ENCODE data around the gene FOXB2. TPM values are rescaled to one million over a fixed set of nuclear protein-coding genes. Genes with fewer than 3 reads are reported as not detected.

Gene FOXB2
- polyA plus RNA-seq, 1 of the 3 experiments (the other 2 are of a cell fraction): not detected

DNA sequence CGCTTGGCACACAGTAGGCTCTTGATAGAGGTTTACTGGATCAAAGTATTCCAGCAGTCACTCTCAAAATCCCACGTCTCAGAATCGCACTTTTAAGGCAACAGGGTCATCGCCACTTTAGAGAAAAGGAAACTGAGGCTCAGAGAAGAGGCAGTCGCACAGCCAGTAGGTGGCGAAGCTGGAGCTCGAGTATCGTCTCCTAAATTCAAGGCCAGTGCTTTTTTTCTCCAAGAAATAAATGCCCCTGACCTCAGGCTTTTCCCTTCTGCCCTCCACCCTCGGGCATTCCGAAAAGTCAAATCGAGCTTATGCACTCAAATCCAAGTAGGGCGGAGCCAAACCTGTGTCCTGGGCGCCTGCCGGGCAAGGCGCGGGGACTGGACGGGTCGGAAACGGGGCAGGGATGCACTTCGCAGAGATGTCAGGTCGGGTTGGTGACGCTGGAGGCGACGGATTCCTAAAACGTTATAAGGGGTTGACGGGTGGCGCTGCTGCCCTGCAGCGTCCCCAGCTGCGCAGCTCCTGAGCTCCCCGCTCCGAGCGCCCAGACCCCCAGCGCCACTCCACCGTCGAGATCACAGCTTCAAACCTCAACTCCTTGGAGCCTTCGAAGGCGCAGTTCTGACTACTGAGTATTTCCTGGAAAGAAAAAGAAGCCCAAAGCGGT, 4.7 kb upstream of the FOXB2 start:
- Histone ChIP-seq H2AFZ (ENCODE audit: low read depth) (no peak overlapping the region), H3K36me3 (replicated peaks in 1 of 2; ENCODE audit: control insufficient read depth in 1 of 2, insufficient read depth in 2 of 2, low read length in 1 of 2) (no peaks in the 10 kb centered on the region), H3K4me3 (ENCODE audit: low read depth in 2 of 2, low read length in 1 of 2) (no peak overlapping the region), H3K27me3 (ENCODE audit: insufficient read depth) (peaks cover 90% of the 10 kb centered on the region), H3K4me1 (ENCODE audit: control insufficient read depth in 1 of 2, insufficient read depth in 2 of 2, low read depth in 1 of 2, low read length in 1 of 2) (no peaks in the 10 kb centered on the region; a peak in 1 of 4 replicates), H3K4me2 (no peak overlapping the region), H3K9me2 (no peaks in the 10 kb centered on the region), H3F3A (replicated peaks; ENCODE audit: insufficient read depth) (no peaks in the 10 kb centered on the region), H3K79me2 (ENCODE audit: insufficient read depth) (no peaks in the 10 kb centered on the region), H3K27ac (ENCODE audit: low read depth in 2 of 2, low read length in 1 of 2) (no peak overlapping the region), H3K9me3 (no peaks in the 10 kb centered on the region), H4K20me1 (ENCODE audit: insufficient read depth) (no peaks in the 10 kb centered on the region), H3K9ac (no peak overlapping the region)
- WGBS (ENCODE audit: low lambda C conversion rate): 2% methylated on average over 21 of the region's 38 CpGs
- ChIA-PET POLR2A (no interaction called here), CTCF (interaction anchor here (0.7 to 1.7 kb wide), 7 partner anchors 11 to 206 kb away, joined by 3 to 7 read pairs (median 3); no protein-coding TSS in a partner anchor)
- TF ChIP-seq, protein P1, sequence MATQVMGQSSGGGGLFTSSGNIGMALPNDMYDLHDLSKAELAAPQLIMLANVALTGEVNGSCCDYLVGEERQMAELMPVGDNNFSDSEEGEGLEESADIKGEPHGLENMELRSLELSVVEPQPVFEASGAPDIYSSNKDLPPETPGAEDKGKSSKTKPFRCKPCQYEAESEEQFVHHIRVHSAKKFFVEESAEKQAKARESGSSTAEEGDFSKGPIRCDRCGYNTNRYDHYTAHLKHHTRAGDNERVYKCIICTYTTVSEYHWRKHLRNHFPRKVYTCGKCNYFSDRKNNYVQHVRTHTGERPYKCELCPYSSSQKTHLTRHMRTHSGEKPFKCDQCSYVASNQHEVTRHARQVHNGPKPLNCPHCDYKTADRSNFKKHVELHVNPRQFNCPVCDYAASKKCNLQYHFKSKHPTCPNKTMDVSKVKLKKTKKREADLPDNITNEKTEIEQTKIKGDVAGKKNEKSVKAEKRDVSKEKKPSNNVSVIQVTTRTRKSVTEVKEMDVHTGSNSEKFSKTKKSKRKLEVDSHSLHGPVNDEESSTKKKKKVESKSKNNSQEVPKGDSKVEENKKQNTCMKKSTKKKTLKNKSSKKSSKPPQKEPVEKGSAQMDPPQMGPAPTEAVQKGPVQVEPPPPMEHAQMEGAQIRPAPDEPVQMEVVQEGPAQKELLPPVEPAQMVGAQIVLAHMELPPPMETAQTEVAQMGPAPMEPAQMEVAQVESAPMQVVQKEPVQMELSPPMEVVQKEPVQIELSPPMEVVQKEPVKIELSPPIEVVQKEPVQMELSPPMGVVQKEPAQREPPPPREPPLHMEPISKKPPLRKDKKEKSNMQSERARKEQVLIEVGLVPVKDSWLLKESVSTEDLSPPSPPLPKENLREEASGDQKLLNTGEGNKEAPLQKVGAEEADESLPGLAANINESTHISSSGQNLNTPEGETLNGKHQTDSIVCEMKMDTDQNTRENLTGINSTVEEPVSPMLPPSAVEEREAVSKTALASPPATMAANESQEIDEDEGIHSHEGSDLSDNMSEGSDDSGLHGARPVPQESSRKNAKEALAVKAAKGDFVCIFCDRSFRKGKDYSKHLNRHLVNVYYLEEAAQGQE (IDR thresholded peaks at IDR 0.05; ENCODE audit: low read depth, low read length): no peak
- peak; percentile 47; the same call in 1 of the 2 replicates for TF ChIP-seq EZH2phosphoT487 (IDR thresholded peaks at IDR 0.05; ENCODE audit: borderline replicate concordance, low read depth)
- no peak for TF ChIP-seq POLR2AphosphoS5 (IDR thresholded peaks at IDR 0.05; ENCODE audit: low read depth, low read length)
- TF ChIP-seq, protein P2, sequence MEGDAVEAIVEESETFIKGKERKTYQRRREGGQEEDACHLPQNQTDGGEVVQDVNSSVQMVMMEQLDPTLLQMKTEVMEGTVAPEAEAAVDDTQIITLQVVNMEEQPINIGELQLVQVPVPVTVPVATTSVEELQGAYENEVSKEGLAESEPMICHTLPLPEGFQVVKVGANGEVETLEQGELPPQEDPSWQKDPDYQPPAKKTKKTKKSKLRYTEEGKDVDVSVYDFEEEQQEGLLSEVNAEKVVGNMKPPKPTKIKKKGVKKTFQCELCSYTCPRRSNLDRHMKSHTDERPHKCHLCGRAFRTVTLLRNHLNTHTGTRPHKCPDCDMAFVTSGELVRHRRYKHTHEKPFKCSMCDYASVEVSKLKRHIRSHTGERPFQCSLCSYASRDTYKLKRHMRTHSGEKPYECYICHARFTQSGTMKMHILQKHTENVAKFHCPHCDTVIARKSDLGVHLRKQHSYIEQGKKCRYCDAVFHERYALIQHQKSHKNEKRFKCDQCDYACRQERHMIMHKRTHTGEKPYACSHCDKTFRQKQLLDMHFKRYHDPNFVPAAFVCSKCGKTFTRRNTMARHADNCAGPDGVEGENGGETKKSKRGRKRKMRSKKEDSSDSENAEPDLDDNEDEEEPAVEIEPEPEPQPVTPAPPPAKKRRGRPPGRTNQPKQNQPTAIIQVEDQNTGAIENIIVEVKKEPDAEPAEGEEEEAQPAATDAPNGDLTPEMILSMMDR (IDR thresholded peaks at IDR 0.05): peak; percentile 37
- no peak for TF ChIP-seq MEF2A (IDR thresholded peaks at IDR 0.05; ENCODE audit: borderline replicate concordance, low read depth)
- DNase-seq: no peak

DNA sequence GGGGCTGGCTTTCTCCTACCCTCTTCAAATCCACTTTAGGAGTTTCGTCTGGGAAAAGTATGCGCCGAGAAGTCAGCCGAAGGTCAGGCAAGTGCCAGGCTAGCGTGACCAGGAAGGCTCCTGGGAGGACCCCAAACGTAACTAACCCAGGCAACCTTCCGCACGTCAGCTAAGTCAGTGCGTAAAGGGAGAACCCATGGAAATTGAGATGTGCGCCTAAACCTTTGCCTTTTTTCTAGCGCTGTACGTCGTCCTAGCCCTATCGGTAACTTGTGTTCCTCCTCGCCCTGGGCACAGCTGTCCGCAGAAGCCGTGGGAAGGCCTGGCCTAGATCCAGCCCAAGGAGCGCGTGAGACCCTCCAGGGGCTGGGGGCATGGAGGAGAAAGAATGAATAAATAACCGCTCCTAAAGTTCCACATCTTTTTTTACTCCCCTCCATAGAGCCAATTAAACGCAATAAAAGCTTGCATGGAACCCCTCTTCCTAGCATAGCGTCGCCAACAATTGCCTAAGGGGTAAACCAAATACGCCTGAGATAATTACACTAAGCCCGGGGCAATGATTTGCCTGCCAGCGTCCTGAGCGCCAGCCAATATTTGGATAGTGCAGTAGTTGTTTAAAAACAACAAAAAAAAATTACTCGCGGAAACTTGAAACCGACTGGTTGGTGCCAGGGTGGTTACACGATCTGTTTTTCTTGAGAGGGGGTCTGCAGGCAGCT, 4.0 kb upstream of the FOXB2 start:
- H4K20me1 ChIP-seq (ENCODE audit: insufficient read depth): no peaks in the 10 kb centered on the region
- DNase-seq: peak; percentile 22
- H3K4me2 ChIP-seq: no peak overlapping the region; the same call in 1 of the 2 replicates
- H3K9ac ChIP-seq: no peak overlapping the region
- no peaks in the 10 kb centered on the region for H3K9me2 ChIP-seq
- CTCF ChIA-PET: interaction anchor here (1.0 to 1.7 kb wide), 3 partner anchors 13 to 135 kb away, joined by 3 to 7 read pairs (median 4); no protein-coding TSS in a partner anchor
- H3K9me3 ChIP-seq: no peaks in the 10 kb centered on the region
- POLR2A ChIA-PET: no interaction called here
- H2AFZ ChIP-seq (ENCODE audit: low read depth): no peak overlapping the region
- peaks cover 92% of the 10 kb centered on the region for H3K27me3 ChIP-seq (ENCODE audit: insufficient read depth)
- no peaks in the 10 kb centered on the region for H3K36me3 ChIP-seq (replicated peaks in 1 of 2; ENCODE audit: control insufficient read depth in 1 of 2, insufficient read depth in 2 of 2, low read length in 1 of 2)
- H3K4me1 ChIP-seq (ENCODE audit: control insufficient read depth in 1 of 2, insufficient read depth in 2 of 2, low read depth in 1 of 2, low read length in 1 of 2): no peaks in the 10 kb centered on the region; a peak in 1 of 4 replicates
- no peaks in the 10 kb centered on the region for H3K79me2 ChIP-seq (ENCODE audit: insufficient read depth)
- H3K4me3 ChIP-seq (ENCODE audit: low read depth in 2 of 2, low read length in 1 of 2): no peak overlapping the region
- no peak overlapping the region for H3K27ac ChIP-seq (ENCODE audit: low read depth in 2 of 2, low read length in 1 of 2)
- 10% methylated on average over 27 of the region's 31 CpGs for WGBS (ENCODE audit: low lambda C conversion rate)
- no peaks in the 10 kb centered on the region for H3F3A ChIP-seq (replicated peaks; ENCODE audit: insufficient read depth)
- TF ChIP-seq RAD21 (IDR thresholded peaks at IDR 0.05; ENCODE audit: low read length) (no peak), TAF1 (IDR thresholded peaks at IDR 0.05; ENCODE audit: borderline replicate concordance, low read depth, low read length) (no peak), POLR2AphosphoS5 (IDR thresholded peaks at IDR 0.05; ENCODE audit: low read depth, low read length) (no peak), FOSL2 (IDR thresholded peaks at IDR 0.05; ENCODE audit: borderline replicate concordance, low read depth) (no peak)
- TF ChIP-seq, protein P3, sequence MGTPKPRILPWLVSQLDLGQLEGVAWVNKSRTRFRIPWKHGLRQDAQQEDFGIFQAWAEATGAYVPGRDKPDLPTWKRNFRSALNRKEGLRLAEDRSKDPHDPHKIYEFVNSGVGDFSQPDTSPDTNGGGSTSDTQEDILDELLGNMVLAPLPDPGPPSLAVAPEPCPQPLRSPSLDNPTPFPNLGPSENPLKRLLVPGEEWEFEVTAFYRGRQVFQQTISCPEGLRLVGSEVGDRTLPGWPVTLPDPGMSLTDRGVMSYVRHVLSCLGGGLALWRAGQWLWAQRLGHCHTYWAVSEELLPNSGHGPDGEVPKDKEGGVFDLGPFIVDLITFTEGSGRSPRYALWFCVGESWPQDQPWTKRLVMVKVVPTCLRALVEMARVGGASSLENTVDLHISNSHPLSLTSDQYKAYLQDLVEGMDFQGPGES (IDR thresholded peaks at IDR 0.05; ENCODE audit: low read depth, low read length): no peak
- TF ChIP-seq, protein P2 (IDR thresholded peaks at IDR 0.05): no peak
- TF ChIP-seq, protein P4, sequence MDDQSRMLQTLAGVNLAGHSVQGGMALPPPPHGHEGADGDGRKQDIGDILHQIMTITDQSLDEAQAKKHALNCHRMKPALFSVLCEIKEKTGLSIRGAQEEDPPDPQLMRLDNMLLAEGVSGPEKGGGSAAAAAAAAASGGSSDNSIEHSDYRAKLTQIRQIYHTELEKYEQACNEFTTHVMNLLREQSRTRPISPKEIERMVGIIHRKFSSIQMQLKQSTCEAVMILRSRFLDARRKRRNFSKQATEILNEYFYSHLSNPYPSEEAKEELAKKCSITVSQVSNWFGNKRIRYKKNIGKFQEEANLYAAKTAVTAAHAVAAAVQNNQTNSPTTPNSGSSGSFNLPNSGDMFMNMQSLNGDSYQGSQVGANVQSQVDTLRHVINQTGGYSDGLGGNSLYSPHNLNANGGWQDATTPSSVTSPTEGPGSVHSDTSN (IDR thresholded peaks at IDR 0.05): no peak
- TF ChIP-seq, protein P5, sequence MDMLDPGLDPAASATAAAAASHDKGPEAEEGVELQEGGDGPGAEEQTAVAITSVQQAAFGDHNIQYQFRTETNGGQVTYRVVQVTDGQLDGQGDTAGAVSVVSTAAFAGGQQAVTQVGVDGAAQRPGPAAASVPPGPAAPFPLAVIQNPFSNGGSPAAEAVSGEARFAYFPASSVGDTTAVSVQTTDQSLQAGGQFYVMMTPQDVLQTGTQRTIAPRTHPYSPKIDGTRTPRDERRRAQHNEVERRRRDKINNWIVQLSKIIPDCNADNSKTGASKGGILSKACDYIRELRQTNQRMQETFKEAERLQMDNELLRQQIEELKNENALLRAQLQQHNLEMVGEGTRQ (IDR thresholded peaks at IDR 0.05; ENCODE audit: borderline replicate concordance, low read depth, low read length): no peak
